ENCODE measurements around the gene PYGL.
A peak's percentile ranks its signal among the peaks of the same experiment; 100 is the strongest.
"Not testable (repeated sequence)": the region's sequence is repeated elsewhere in the genome, so short reads cannot be mapped to it uniquely, and the experiment has no call there.

The PYGL gene

DNA sequence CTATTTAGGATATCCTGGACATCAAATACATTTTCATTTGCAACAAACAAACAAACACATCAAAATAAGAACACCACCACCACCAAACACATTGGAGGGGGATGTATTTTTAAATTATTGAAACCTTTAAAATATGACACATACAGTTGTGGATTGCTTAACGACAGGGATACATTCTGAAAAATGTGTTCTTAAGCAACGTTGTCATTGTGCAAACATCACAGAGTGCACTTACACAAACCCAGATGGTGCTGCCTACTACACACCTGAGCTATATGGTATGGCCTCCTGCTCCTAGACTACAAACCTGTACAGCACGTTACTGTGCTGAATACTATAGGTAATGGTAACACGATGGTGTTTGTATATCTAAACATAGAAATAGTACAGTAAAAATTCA lies 19.4 kb downstream of the PYGL start:
- DNase-seq, result no peak

- no peak for DNase-seq
Observed at GRCh38 chr14:50924236-50924635, 20.0 kb downstream of the PYGL start.

- no peak for DNase-seq
Observed at GRCh38 chr14:50922803-50923202, 21.5 kb downstream of the PYGL start.

GRCh38 chr14:50920482-50921230 lies 23.6 kb downstream of the PYGL start:
- no peak for DNase-seq

DNA sequence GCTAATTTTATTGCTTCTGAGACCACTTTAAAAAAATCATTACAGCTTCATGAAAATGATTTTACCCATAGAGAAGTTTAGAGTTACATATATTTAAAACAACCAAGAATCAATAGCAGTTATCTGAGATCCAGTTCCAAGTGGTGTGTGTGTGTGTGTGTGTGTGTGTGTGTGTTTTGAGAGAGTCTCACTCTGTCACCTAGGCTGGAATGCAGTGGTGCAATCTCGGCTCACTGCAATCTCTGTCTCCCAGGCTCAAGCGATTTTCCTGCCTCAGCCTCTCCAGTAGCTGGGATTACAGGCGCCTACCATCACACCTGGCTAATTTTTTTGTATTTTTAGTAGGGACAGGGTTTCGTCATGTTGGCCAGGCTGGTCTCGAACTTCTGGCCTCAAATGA lies 24.8 kb downstream of the PYGL start:
- DNase-seq, result not testable (repeated sequence)

DNA sequence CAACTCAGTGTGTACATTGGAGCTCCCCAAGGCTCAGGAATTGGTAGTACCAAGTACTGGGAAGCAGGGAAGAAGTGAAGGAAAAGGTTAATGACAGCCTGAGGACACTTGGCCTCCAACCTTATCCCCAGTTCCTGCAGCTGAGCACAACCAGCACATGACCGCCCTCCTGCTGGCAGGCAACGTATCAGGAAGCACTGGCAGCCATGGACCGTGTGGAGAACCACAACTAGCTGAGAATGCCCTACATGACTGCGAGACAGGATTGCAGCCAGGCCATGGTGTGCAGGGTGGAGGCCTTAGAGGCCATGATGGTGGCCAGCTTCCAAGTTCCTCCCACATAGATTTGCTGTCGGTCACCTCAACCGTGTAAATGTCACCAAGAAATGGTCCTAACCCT lies 26.8 kb downstream of the PYGL start:
- no peak for DNase-seq

DNA sequence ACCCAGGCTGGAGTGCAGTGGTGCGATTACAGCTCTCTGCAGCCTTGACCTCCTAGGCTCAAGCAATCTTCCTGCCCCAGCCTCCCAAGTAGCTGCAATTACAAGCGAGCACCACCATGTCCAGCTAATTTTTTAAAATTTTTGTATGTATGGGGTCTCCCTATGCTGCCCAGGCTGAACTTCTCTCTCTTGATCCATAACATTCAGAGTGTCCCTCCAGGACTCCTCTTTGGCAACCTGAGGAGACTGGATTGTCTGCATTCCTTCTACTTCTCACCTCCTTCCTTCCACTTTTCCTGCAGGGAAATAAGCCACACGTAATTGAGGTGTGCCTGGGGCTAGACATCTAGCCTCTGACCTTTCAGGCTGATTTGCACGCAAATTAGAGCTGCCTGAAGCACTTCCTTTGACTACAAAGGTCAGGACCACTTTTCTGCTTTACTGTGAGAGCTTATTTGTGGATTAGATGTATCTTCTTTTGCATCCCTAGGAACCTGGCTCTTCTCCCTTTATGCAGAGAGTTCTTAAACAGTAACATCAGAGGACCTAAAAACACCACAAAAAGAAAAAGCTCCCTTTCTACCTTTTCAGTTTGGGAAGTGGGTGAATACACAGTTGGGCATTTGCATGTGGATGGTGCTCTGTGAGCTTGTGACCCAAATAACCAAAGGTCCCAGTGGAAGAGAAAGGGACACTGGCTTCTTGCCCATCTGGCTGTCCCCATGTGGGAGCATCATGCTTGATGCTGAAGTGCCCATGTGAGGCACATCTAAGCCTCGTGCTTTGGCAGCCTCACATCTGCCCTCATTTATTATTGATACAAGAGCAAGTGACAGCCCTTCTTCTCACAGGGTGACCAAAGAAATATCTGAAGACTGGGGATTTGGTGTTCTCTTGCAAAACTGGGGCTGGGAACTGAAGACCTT lies 33.5 kb downstream of the PYGL start:
- no peak for DNase-seq

GRCh38 chr14:50906326-50907065 lies 37.8 kb downstream of the PYGL start:
- no peak for DNase-seq

- DNase-seq, result no peak
Observed at GRCh38 chr14:50904719-50905118, 39.6 kb downstream of the PYGL start.

- no peak for DNase-seq
Observed at GRCh38 chr14:50901361-50901760, 42.9 kb downstream of the PYGL start.

DNA sequence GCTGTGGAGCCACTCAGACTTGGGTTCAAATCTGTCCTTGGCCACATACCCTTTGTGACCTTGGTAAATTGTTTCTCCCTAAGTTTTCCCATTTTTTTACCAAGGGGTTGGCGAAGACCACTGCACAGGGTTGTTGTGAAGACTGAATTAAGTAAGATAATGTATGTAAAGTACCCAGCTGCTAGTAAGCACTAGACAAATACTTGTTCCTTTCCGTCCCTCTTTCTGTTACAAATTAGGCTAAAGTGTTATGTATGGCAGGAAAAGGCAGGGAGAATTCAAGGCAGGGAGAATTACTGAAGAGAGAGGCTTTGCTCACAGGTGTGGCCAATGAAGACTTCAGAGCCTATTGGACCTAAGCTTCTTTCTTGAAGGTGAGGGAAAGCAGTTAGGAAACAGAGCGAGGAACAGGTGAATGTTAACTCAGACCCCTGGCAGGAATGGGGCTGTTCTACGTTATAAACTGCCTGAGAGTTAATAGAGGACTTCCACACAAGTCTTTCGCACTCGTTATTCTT lies 46.6 kb downstream of the PYGL start:
- DNase-seq, result no peak

DNA sequence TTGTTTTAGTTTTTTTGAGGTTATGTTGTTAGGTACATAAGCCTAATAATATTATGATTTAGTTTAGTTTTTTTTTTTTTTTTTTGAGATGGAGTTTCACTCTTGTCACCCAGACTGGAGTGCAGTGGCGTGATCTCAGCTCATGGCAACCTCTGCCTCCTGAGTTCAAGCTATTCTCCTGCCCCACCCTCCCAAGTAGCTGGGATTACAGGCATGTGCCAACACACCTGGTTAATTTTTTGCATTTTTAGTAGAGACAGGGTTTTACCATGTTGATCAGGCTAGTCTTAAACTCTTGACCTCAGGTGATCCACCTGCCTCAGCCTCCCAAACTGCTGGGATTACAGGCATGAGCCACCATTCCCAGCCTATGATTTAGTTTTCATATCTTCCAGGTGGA lies 47.3 kb downstream of the PYGL start:
- not testable (repeated sequence) for DNase-seq

DNA sequence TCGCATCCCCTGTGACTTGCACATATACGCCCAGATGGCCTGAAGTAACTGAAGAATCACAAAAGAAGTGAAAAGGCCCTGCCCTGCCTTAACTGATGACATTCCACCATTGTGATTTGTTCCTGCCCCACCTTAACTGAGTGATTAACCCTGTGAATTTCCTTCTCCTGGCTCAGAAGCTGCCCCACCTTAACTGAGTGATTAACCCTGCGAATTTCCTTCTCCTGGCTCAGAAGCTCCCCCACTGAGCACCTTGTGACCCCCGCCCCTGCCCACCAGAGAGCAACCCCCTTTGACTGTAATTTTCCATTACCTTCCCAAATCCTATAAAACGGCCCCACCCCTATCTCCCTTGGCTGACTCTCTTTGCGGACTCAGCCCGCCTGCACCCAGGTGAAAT lies 47.9 kb downstream of the PYGL start:
- DNase-seq, result not testable (repeated sequence)

DNA sequence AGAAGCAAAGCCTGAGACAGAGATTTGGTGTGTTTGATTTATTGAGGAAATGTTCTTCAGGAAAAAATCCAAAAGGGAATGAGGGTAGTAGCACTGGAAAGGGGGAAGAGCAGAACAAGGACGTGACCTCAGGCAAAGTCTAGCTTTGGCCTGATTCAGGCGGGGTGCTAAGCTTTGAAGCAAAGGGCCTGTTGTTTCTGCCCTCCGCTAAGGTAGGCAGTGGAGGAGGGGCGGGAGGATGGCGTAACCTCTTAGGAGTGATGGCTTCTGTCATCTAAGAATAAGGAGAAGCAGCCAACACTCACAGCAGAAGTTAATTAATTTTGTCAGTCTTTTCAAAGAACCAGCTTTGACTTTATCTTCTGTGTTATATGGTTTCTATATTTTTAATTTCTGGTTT lies 52.0 kb downstream of the PYGL start:
- no peak for DNase-seq

- DNase-seq, result no peak
Observed at GRCh38 chr14:50887476-50887875, 56.8 kb downstream of the PYGL start.

- no peak for DNase-seq
Observed at GRCh38 chr14:50883827-50884197, 60.5 kb downstream of the PYGL start.

- DNase-seq, result no peak
Observed at GRCh38 chr14:50882932-50883826, 61.1 kb downstream of the PYGL start.

DNA sequence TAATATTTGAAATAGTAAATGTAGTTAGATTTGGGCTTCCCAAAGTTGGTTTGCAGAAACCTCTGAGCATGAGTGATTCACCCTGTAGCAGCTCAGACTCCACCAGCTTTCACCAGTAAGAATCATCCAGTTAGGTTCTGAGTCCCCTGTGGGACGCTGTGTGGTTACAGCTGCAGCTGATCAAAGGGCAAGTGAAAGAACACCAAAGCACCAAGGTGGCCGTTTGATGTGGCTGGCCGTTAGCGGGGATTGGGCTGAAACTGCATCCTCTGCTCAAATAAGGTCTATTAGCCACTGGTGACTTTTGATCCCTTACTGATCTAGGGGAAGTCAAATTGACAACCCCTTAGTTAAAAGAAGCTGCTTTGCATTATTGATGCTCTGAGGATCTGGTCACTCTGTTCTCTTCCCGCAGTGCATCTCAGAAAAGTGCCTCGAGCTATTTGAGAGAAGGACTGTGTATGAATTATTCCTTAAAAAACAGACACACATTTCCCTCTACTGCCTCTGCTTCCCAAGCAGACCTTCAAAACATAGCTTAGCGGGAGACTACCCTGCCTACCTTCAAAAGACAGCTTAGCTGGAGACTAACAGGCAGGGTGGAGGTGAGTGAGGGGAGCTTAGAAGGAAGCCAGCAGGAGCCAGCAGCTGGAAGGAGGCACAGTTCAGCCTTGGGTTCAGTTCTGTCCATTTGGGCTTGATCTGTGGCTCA lies 68.8 kb downstream of the PYGL start:
- peak; percentile 25 for DNase-seq

GRCh38 chr14:50874757-50875156 lies 69.5 kb downstream of the PYGL start:
- no peak for DNase-seq

GRCh38 chr14:50871914-50872732 lies 72.2 kb downstream of the PYGL start, which contains the start of gene ABHD12B:
TSS of gene ABHD12B (plus strand) at chr14:50872053. CDS start at chr14:50872175, 122 bp downstream.
- no peak for DNase-seq
